Neural crest cell (in vitro differentiated cells): ENCODE data around the gene ARL8A. TPM values are rescaled to one million over a fixed set of nuclear protein-coding genes. Genes with fewer than 3 reads are reported as not detected.
A peak's percentile ranks its signal among the peaks of the same experiment; 100 is the strongest.
"Not testable (repeated sequence)": the region's sequence is repeated elsewhere in the genome, so short reads cannot be mapped to it uniquely, and the experiment has no call there.

Experiments used
- DNase-seq: peaks from one replicate; pipeline ENCODE4 v3.0.0; 2021; ENCODE audit warnings: low read depth, mixed read lengths, low spot score
- H3K27ac Mint-ChIP-seq: one replicate; pipeline ENCODE4 v1.8.0; 2021; ENCODE audit warnings: mild to moderate bottlenecking, mixed read lengths; ENCODE audit not compliant: unreplicated experiment
- H3K27me3 Mint-ChIP-seq: 2 replicates; pipeline ENCODE4 v1.8.0; 2021; ENCODE audit warnings: low read depth, mild to moderate bottlenecking, mixed read lengths
- H3K36me3 Mint-ChIP-seq: 2 replicates; pipeline ENCODE4 v1.8.0; 2021; ENCODE audit warnings: low read depth, mild to moderate bottlenecking, mixed read lengths
- H3K4me1 Mint-ChIP-seq: 2 replicates; pipeline ENCODE4 v1.8.0; 2021; ENCODE audit warnings: mixed read lengths
- H3K4me3 Mint-ChIP-seq: one replicate; pipeline ENCODE4 v1.8.0; 2021; ENCODE audit warnings: mild to moderate bottlenecking, mixed read lengths
- H3K9me3 Mint-ChIP-seq: 2 replicates; pipeline ENCODE4 v1.8.0; 2021; ENCODE audit warnings: mixed read lengths
- CTCF ChIP-seq: fragments of 200-600 bp; sonication (generic); conservative IDR thresholded peaks from 2 replicates; pipeline ENCODE4 v1.5.0; 2021; ENCODE audit warnings: antibody characterized with exemption, mild to moderate bottlenecking
- total RNA-seq: library from RNA; stranded (reverse); gene quantifications from 2 replicates; pipeline ENCODE4 v1.2.1, GENCODE V29; 2021

Gene ARL8A
- total RNA-seq, 1 donor from 2014 or later: 50.9 TPM

- TF ChIP-seq CTCF: no peak
- Mint-ChIP-seq H3K9me3 (no peaks in the 10 kb centered on the region), H3K36me3 (no peaks in the 10 kb centered on the region), H3K27ac (peak overlapping the region; percentile 35), H3K4me1 (peaks cover 25% of the 10 kb centered on the region), H3K27me3 (peaks cover 6% of the 10 kb centered on the region), H3K4me3 (peak overlapping the region; percentile 96)
- DNase-seq: no peak
Observed at GRCh38 chr1:202143011-202143767, 1.3 kb downstream of the ARL8A start.

- H3K27me3 Mint-ChIP-seq, H3K36me3 Mint-ChIP-seq, H3K27ac Mint-ChIP-seq, H3K9me3 Mint-ChIP-seq, DNase-seq: not testable (repeated sequence)
- H3K4me1 Mint-ChIP-seq: peaks cover 25% of the 10 kb centered on the region
- H3K4me3 Mint-ChIP-seq: peak overlapping the region; percentile 96
Observed at GRCh38 chr1:202141468-202141867, 3.1 kb downstream of the ARL8A start.

DNA sequence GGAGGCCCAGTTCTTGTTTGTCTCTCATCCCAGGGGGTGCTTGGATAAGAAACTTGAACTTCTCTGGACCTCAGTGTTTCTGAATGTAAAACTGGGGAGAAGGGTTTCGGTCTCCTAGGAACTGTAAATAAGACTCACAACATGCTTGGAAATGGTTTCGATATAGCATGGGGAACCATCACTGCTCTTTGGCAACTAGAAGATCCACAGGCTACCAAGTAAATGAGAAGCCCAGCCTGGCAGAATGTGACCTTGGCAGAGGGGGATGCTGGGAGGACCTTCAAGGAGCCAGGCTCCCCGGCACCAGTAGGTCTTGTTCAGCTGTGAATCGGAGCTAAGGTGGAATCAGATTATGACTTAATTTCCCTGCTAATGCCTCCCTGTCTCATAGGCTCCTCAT, 3.7 kb downstream of the ARL8A start:
- H3K4me1 Mint-ChIP-seq: peaks cover 25% of the 10 kb centered on the region
- no peak for DNase-seq
- no peaks in the 10 kb centered on the region for H3K36me3 Mint-ChIP-seq
- TF ChIP-seq CTCF: no peak
- no peak overlapping the region for H3K27ac Mint-ChIP-seq
- no peaks in the 10 kb centered on the region for H3K9me3 Mint-ChIP-seq
- peaks cover 6% of the 10 kb centered on the region for H3K27me3 Mint-ChIP-seq
- H3K4me3 Mint-ChIP-seq: peak overlapping the region; percentile 49

DNA sequence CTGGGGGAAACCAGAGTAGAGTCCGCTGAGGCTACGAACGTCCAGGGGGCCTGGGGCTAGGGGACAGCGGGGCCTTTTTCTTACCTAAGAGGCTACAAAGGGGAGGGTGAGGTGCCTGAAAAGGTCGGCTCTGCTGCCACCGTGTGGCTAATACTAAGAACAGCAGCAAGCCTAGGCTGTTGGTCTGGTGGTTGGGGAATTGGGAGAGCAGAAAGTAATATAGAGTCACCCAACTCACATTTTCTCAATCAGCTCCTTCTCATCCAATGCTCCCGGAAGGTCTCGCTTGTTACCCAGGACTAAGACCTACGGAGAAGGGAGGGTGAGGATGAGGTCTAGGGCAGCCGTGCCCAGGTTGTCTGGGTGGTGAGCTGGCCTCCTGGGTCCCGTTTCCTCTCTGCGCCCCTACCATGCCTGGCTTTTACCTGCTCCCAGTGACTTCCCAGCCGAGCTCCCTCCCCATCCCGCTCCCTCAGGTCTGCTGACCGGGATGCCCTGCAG, 9.3 kb downstream of the ARL8A start:
- no peaks in the 10 kb centered on the region for H3K27me3 Mint-ChIP-seq
- H3K4me1 Mint-ChIP-seq: peaks cover 14% of the 10 kb centered on the region
- DNase-seq: peak; percentile 58
- H3K4me3 Mint-ChIP-seq: peak overlapping the region; percentile 68
- no peaks in the 10 kb centered on the region for H3K9me3 Mint-ChIP-seq
- H3K27ac Mint-ChIP-seq: no peak overlapping the region
- peaks cover 4% of the 10 kb centered on the region for H3K36me3 Mint-ChIP-seq
- TF ChIP-seq CTCF: peak; percentile 92

DNA sequence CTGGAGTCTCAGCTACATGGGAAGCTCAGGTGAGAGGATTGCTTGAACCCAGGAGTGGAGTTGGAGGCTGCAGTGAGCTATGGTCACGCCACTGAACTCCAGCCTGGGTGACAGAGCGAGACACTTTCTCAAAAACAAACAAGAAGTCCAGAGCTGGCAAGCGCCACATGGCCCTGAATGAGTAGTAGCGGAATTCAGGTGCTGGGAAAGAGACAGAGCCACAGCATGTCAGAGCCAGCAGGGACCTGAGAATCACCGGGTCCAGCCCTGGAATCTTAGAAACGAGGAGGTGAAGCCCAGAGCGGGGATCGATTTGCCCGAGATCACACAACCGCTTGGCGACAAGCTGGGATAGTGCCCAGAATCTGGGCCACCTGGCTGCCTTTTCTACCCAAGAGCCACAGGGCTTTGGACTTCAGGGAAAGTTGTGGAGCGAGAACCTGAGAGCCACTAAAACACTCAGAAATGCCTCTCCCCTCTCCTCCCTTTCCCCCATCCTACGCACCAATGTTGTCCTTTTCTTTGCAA, 9.8 kb downstream of the ARL8A start:
- Mint-ChIP-seq H3K27ac (peak overlapping the region; percentile 89), H3K27me3 (no peaks in the 10 kb centered on the region), H3K36me3 (peaks cover 4% of the 10 kb centered on the region), H3K4me3 (peak overlapping the region; percentile 68), H3K4me1 (peaks cover 20% of the 10 kb centered on the region), H3K9me3 (no peaks in the 10 kb centered on the region)
- DNase-seq: no peak
- TF ChIP-seq CTCF: no peak

DNA sequence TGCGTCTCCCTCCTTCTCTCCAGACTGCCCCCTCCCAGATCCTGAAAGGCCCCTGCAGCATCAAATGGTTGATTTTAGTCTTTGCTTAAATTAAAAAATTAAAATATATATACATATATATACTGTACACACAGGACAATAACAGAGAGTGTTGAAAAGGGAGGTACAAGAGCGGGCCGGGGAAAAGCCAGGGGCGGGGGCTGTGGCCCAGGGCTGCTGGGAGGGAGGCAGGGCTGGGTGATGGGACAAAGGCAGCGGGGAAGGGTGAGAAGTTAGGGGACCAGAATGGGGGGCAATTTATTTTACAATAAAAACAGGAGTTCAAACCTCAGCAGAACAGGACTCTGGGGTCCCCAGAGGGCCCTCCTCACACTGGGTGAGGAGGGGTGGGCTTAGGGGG, 10.5 kb downstream of the ARL8A start:
- no peak for TF ChIP-seq CTCF
- Mint-ChIP-seq H3K4me3 (no peak overlapping the region), H3K27ac (no peak overlapping the region), H3K27me3 (no peaks in the 10 kb centered on the region), H3K4me1 (peaks cover 27% of the 10 kb centered on the region), H3K9me3 (no peaks in the 10 kb centered on the region), H3K36me3 (peaks cover 4% of the 10 kb centered on the region)
- DNase-seq: no peak
